ENCODE measurements around the gene ZSCAN1.

DNA sequence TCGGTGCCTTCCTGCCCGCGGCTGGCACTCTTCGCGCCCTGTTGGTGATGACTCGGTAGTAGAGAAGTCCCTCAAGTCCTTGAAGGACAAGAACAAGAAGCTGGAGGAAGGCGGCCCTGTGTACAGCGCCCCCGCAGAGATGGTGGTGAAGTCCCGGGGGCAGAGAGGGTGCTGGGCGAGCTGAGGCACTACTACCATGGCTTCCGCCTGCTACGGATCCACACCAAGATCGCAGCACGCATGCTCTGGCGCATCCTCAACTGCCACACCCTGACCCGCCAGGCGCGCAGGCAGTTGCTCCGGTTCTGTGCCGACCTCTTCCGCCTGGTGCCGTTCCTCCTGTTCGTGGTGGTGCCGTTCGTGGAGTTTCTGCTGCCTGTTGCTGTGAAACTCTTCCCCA lies 11.1 kb downstream of the ZSCAN1 start:
- TF ChIP-seq FOXM1 (IDR thresholded peaks at IDR 0.05; ENCODE audit: borderline replicate concordance), result no peak
- no peak for TF ChIP-seq CTBP1 (IDR thresholded peaks at IDR 0.05; ENCODE audit: borderline replicate concordance)
- TF ChIP-seq L3MBTL2 (conservative IDR thresholded peaks at IDR 0.05), result no peak
- no peak for TF ChIP-seq PKNOX1 (IDR thresholded peaks at IDR 0.05)
- no peak for TF ChIP-seq SUZ12 (IDR thresholded peaks at IDR 0.05)
